DND-41 (cell line): Measurements from ENCODE around the gene CDC42BPG.

Source experiments
- ATAC-seq: fragments of 200-7000 bp; cut with Tn5 transposase; 3 replicates; pipeline ENCODE4 v1.9.1; 2021; ENCODE audit warnings: low read depth; ENCODE audit not compliant: insufficient read depth
- DNase-seq: peaks from one replicate; pipeline ENCODE4 v3.0.0-alpha.2; 2020
- H2AFZ ChIP-seq: 2 replicates; pipeline ENCODE4 v1.6.0; 2012; ENCODE audit warnings: low read depth, low read length
- H3K27ac ChIP-seq: 2 replicates; pipeline ENCODE4 v1.5.1; 2012; ENCODE audit warnings: low read length, inconsistent platforms
- H3K27me3 ChIP-seq: fragments of 200-600 bp; sonication (generic); 2 replicates; pipeline ENCODE4 v1.6.0; 2012; ENCODE audit warnings: low read length, mild to moderate bottlenecking, inconsistent platforms; ENCODE audit not compliant: insufficient read depth, poor library complexity
- H3K36me3 ChIP-seq: 2 replicates; pipeline ENCODE4 v1.5.1; 2012; ENCODE audit warnings: low read length, inconsistent platforms; ENCODE audit not compliant: insufficient read depth
- H3K4me1 ChIP-seq: 2 replicates; pipeline ENCODE4 v1.5.1; 2012; ENCODE audit warnings: mild to moderate bottlenecking, low read length; ENCODE audit not compliant: insufficient read depth
- H3K4me2 ChIP-seq: 2 replicates; pipeline ENCODE4 v1.6.0; 2012; ENCODE audit warnings: mild to moderate bottlenecking, moderate library complexity, low read length, inconsistent platforms; ENCODE audit not compliant: insufficient read depth
- H3K4me3 ChIP-seq, 2 experiments: fragments of 200-600 bp in 1 of 2; shearing (Covaris generic) in 1 of 2; 2 replicates each; pipeline ENCODE4 v1.5.1; 2012 to 2016; ENCODE audit warnings: inconsistent platforms in 2 of 2, low read length in 2 of 2, mild to moderate bottlenecking in 2 of 2, low read depth in 1 of 2, moderate library complexity in 1 of 2
- H3K79me2 ChIP-seq: 2 replicates; pipeline ENCODE4 v1.6.0; 2012; ENCODE audit warnings: low read length, inconsistent platforms; ENCODE audit not compliant: insufficient read depth
- H3K9ac ChIP-seq: 2 replicates; pipeline ENCODE4 v1.6.0; 2012; ENCODE audit warnings: low read depth, mild to moderate bottlenecking, inconsistent platforms, low read length, moderate library complexity
- H3K9me3 ChIP-seq: 2 replicates; pipeline ENCODE4 v1.5.1; 2012; ENCODE audit warnings: low read length, moderate library complexity, mild to moderate bottlenecking, inconsistent platforms; ENCODE audit not compliant: insufficient read depth, severe bottlenecking
- H4K20me1 ChIP-seq: 2 replicates; pipeline ENCODE4 v1.6.0; 2012; ENCODE audit warnings: low read length; ENCODE audit not compliant: insufficient read depth
- EZH2 ChIP-seq: IDR thresholded peaks from 3 replicates; pipeline ENCODE4 v1.6.1; 2012; ENCODE audit warnings: borderline replicate concordance, low read depth, mild to moderate bottlenecking, moderate library complexity, low read length, inconsistent platforms; ENCODE audit not compliant: severe bottlenecking
- TF ChIP-seq, protein P1 (sequence below): IDR thresholded peaks from 2 replicates; pipeline ENCODE4 v1.5.1; 2012; ENCODE audit warnings: borderline replicate concordance, low read length, moderate library complexity, mild to moderate bottlenecking; ENCODE audit not compliant: poor library complexity, severe bottlenecking; ENCODE audit errors: extremely low read depth

CDC42BPG gene

DNA sequence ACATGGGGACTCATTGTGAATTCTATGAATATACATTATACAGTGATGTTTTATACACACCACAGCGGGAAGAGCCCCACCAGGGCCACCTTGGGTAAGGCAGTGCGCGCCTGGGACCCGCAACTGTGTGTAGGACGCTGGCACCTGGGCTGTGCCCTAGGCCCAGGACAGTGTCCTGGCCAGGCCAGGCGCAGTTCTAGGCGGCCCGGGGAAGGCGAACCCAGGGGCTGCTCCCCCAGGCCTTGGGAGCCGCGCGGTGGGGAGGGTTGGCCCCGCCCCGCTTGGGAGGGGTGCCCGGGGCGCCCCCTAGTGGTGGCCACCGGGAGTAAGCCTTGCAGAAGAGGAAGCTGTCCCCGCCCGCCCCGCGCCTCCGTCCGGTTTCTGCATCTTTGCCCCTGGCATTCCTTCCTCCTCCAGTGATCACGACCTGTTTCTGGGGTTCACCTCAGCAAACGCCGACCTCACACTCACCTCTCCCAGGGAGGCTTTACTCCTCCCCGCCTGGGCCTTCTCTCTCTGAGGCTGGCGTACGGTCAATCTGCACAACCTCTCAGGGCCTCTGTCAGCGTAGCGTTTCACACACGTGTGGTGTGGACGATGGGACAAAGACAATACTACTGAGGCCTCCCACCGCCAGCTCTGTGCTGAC lies 43.4 kb upstream of the CDC42BPG start:
- Histone ChIP-seq H3K36me3 (no peaks in the 10 kb centered on the region), H3K4me3 (peak overlapping the region in 1 of 2 experiments; percentile 52; a peak in 2 of 4 replicates), H3K4me1 (peaks cover 27% of the 10 kb centered on the region), H3K79me2 (no peaks in the 10 kb centered on the region), H2AFZ (peak overlapping the region; percentile 100), H3K27ac (peak overlapping the region; percentile 79), H3K4me2 (peak overlapping the region; percentile 81), H3K9me3 (no peaks in the 10 kb centered on the region), H3K27me3 (no peaks in the 10 kb centered on the region), H4K20me1 (no peaks in the 10 kb centered on the region), H3K9ac (peak overlapping the region; percentile 52)
- TF ChIP-seq EZH2: no peak
- TF ChIP-seq, protein P1, sequence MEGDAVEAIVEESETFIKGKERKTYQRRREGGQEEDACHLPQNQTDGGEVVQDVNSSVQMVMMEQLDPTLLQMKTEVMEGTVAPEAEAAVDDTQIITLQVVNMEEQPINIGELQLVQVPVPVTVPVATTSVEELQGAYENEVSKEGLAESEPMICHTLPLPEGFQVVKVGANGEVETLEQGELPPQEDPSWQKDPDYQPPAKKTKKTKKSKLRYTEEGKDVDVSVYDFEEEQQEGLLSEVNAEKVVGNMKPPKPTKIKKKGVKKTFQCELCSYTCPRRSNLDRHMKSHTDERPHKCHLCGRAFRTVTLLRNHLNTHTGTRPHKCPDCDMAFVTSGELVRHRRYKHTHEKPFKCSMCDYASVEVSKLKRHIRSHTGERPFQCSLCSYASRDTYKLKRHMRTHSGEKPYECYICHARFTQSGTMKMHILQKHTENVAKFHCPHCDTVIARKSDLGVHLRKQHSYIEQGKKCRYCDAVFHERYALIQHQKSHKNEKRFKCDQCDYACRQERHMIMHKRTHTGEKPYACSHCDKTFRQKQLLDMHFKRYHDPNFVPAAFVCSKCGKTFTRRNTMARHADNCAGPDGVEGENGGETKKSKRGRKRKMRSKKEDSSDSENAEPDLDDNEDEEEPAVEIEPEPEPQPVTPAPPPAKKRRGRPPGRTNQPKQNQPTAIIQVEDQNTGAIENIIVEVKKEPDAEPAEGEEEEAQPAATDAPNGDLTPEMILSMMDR: peak; percentile 95
- ATAC-seq: peak; percentile 92
- peak; percentile 86 for DNase-seq

DNA sequence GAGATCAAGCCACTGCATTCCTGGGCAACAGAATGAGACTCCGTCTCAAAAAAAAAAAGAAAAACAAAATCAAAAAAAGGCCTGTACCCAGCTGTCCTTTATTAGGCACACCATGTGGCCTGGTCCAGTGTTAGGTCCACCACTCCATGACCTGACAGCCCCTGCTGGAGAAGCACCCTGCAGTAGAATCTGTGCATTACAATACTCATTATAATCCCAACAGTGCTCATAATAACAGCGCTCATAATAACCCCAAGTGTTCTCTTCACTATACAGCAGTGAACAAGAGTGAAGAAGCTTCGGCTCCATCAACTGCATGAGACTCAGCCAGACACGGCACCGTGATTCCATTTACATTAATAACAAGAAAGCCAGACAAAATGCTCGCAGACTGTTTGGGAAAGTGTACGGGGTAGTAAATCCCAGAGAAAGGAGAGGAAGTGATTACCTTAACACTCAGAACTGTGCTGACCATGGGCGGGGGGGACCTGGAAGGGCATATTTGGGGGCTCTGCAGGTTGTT lies 42.8 kb upstream of the CDC42BPG start:
- Histone ChIP-seq H3K9me3 (no peaks in the 10 kb centered on the region), H3K36me3 (no peaks in the 10 kb centered on the region), H3K4me2 (peak overlapping the region; percentile 81), H3K9ac (peak overlapping the region; percentile 52), H3K27ac (peak overlapping the region; percentile 47), H3K4me1 (peaks cover 27% of the 10 kb centered on the region), H4K20me1 (no peaks in the 10 kb centered on the region), H3K27me3 (no peaks in the 10 kb centered on the region), H3K4me3 (no peak overlapping the region), H2AFZ (peak overlapping the region; percentile 100), H3K79me2 (no peaks in the 10 kb centered on the region)
- TF ChIP-seq, protein P1: no peak
- no peak for TF ChIP-seq EZH2
- ATAC-seq (no peak), DNase-seq (no peak)

- Histone ChIP-seq H2AFZ (no peak overlapping the region), H3K4me1 (peaks cover 35% of the 10 kb centered on the region), H3K4me2 (no peak overlapping the region), H3K9me3 (no peaks in the 10 kb centered on the region), H4K20me1 (no peaks in the 10 kb centered on the region), H3K27me3 (no peaks in the 10 kb centered on the region), H3K79me2 (no peaks in the 10 kb centered on the region), H3K4me3 (no peak overlapping the region), H3K36me3 (no peaks in the 10 kb centered on the region), H3K27ac (no peak overlapping the region), H3K9ac (no peak overlapping the region)
- TF ChIP-seq EZH2: no peak
- TF ChIP-seq, protein P1: no peak
- DNase-seq (no peak), ATAC-seq (no peak)
Observed at GRCh38 chr11:64885367-64886286, 41.2 kb upstream of the CDC42BPG start.
